SK-N-SH (cell line): ENCODE data around the gene DLG1. TPM values are rescaled to one million over a fixed set of nuclear protein-coding genes. Genes with fewer than 3 reads are reported as not detected.

Experiments
- CTCF ChIA-PET: fragments of 300-600, 350-600 bp; formaldehyde crosslinking; extraction: SDS; loops from one replicate; lab custom pipeline; 2021; lab: Yijun Ruan, JAX
- POLR2A ChIA-PET: fragments of 350-600 bp; sonication (Branson Sonifier 250); formaldehyde crosslinking; extraction: SDS; loops from one replicate; lab custom pipeline; 2020; ENCODE audit warnings: antibody characterized with exemption, inconsistent platforms; lab: Yijun Ruan, JAX
- DNase-seq: peaks from one replicate; pipeline ENCODE4 v3.0.0; 2012
- H2AFZ ChIP-seq: fragments of 200-600 bp; sonication (generic); 2 replicates; pipeline ENCODE4 v1.8.1; 2016; ENCODE audit warnings: antibody characterized with exemption, mild to moderate bottlenecking, low read depth
- H3F3A ChIP-seq: fragments of 200-600 bp; sonication (generic); replicated peaks from 2 replicates; pipeline ENCODE3; 2016; ENCODE audit warnings: antibody characterized with exemption, mild to moderate bottlenecking; ENCODE audit not compliant: insufficient read depth
- H3K27ac ChIP-seq, 2 experiments: fragments of 200-500 bp in 1 of 2; fragments of 200-600 bp in 1 of 2; sonication (Bioruptor generic) in 1 of 2; sonication (generic), shearing (Covaris generic) in 1 of 2; 2 replicates each; pipeline versions ENCODE4 v1.5.1 to v1.6.1; 2014 to 2016; ENCODE audit warnings: low read depth in 2 of 2, inconsistent platforms in 1 of 2, low read length in 1 of 2, mild to moderate bottlenecking in 1 of 2, mixed read lengths in 1 of 2
- H3K27me3 ChIP-seq: fragments of 200-600 bp; sonication (generic), shearing (Covaris generic); 2 replicates; pipeline ENCODE4 v1.6.1; 2016; ENCODE audit warnings: mixed run types; ENCODE audit not compliant: insufficient read depth
- H3K36me3 ChIP-seq, 2 experiments: fragments of 200-500 bp in 1 of 2; fragments of 200-600 bp in 1 of 2; sonication (Bioruptor generic) in 1 of 2; sonication (generic) in 1 of 2; replicated peaks in 1 of 2; 2 replicates each; pipeline versions ENCODE3 to v1.5.1; 2014 to 2016; ENCODE audit warnings: low read length in 1 of 2, mild to moderate bottlenecking in 1 of 2; ENCODE audit not compliant: insufficient read depth in 2 of 2, control insufficient read depth in 1 of 2
- H3K4me1 ChIP-seq, 2 experiments: fragments of 200-500 bp in 1 of 2; fragments of 200-600 bp in 1 of 2; sonication (Bioruptor generic) in 1 of 2; sonication (generic), shearing (Covaris generic) in 1 of 2; 2 replicates each; pipeline versions ENCODE4 v1.5.1 to v1.6.1; 2014 to 2016; ENCODE audit warnings: low read depth in 1 of 2, low read length in 1 of 2, mixed run types in 1 of 2; ENCODE audit not compliant: insufficient read depth in 2 of 2, control insufficient read depth in 1 of 2
- H3K4me2 ChIP-seq: fragments of 200-600 bp; sonication (generic), shearing (Covaris generic); 2 replicates; pipeline ENCODE4 v1.6.1; 2017; ENCODE audit warnings: mixed run types
- H3K4me3 ChIP-seq, 2 experiments: fragments of 200-500 bp in 1 of 2; fragments of 200-600 bp in 1 of 2; sonication (Bioruptor generic) in 1 of 2; sonication (generic), shearing (Covaris generic) in 1 of 2; 2 replicates each; pipeline versions ENCODE4 v1.5.1 to v1.8.1; 2014 to 2016; ENCODE audit warnings: low read depth in 2 of 2, inconsistent platforms in 1 of 2, low read length in 1 of 2, mild to moderate bottlenecking in 1 of 2, mixed read lengths in 1 of 2, moderate library complexity in 1 of 2
- H3K79me2 ChIP-seq: fragments of 200-600 bp; sonication (generic); 2 replicates; pipeline ENCODE4 v1.8.1; 2017; ENCODE audit warnings: mild to moderate bottlenecking; ENCODE audit not compliant: insufficient read depth
- H3K9ac ChIP-seq: fragments of 200-600 bp; sonication (generic); 2 replicates; pipeline ENCODE4 v1.6.1; 2017; ENCODE audit warnings: mixed run types
- H3K9me2 ChIP-seq: fragments of 200-600 bp; sonication (generic); 2 replicates; pipeline ENCODE4 v1.6.1; 2017; ENCODE audit warnings: mixed run types
- H3K9me3 ChIP-seq: fragments of 200-600 bp; sonication (generic); 2 replicates; pipeline ENCODE4 v1.6.1; 2017; ENCODE audit warnings: mixed run types, mild to moderate bottlenecking, moderate library complexity
- H4K20me1 ChIP-seq: fragments of 200-600 bp; sonication (generic); 2 replicates; pipeline ENCODE4 v1.6.1; 2017; ENCODE audit warnings: mild to moderate bottlenecking, mixed run types; ENCODE audit not compliant: insufficient read depth
- CHD2 ChIP-seq: fragments of 150-350 bp; IDR thresholded peaks from 2 replicates; pipeline ENCODE4 v1.6.1; 2018; ENCODE audit warnings: low read length; ENCODE audit not compliant: partially characterized antibody
- EZH2phosphoT487 ChIP-seq: fragments of 200-600 bp; sonication (generic); IDR thresholded peaks from 2 replicates; pipeline ENCODE4 v1.6.1; 2017; ENCODE audit warnings: low read depth, mixed run types, mild to moderate bottlenecking, antibody characterized with exemption, moderate library complexity, borderline replicate concordance
- FOSL2 ChIP-seq: IDR thresholded peaks from 2 replicates; pipeline ENCODE4 v1.4.0; 2012; ENCODE audit warnings: low read depth, mild to moderate bottlenecking, moderate library complexity, borderline replicate concordance
- POLR2AphosphoS5 ChIP-seq: IDR thresholded peaks from 2 replicates; pipeline ENCODE4 v1.6.1; 2012; ENCODE audit warnings: low read depth, low read length
- RAD21 ChIP-seq: IDR thresholded peaks from 2 replicates; pipeline ENCODE4 v1.6.1; 2012; ENCODE audit warnings: mild to moderate bottlenecking, low read length
- SIN3A ChIP-seq: IDR thresholded peaks from 2 replicates; pipeline ENCODE4 v1.6.1; 2012; ENCODE audit warnings: low read depth, mild to moderate bottlenecking, low read length, moderate library complexity, borderline replicate concordance
- TCF12 ChIP-seq: IDR thresholded peaks from 2 replicates; pipeline ENCODE4 v1.4.0; 2012
- WGBS: methylation state at CpG from one replicate; pipeline ENCODE4 v1.1.6; 2017; ENCODE audit warnings: low lambda C conversion rate; 5-methylcytosine and 5-hydroxymethylcytosine counted together
- polyA plus RNA-seq, 3 experiments: library from polyadenylated mRNA; depleted of rRNA; stranded (reverse); fragments of >200 nt; gene quantifications; 2 replicates each; pipeline ENCODE4 v1.2.3, GENCODE V29; 2012
- TF ChIP-seq, protein P1 (sequence below): IDR thresholded peaks from 2 replicates; pipeline ENCODE4; 2012
- TF ChIP-seq, protein P2 (sequence below): fragments of 150-350 bp; IDR thresholded peaks from 2 replicates; pipeline ENCODE4 v1.6.1; 2017; ENCODE audit warnings: antibody characterized with exemption, low read length, low read depth, borderline replicate concordance

The DLG1 gene
- polyA plus RNA-seq, 1 of the 3 experiments (the other 2 are of a cell fraction) = 16.5 TPM

DNA sequence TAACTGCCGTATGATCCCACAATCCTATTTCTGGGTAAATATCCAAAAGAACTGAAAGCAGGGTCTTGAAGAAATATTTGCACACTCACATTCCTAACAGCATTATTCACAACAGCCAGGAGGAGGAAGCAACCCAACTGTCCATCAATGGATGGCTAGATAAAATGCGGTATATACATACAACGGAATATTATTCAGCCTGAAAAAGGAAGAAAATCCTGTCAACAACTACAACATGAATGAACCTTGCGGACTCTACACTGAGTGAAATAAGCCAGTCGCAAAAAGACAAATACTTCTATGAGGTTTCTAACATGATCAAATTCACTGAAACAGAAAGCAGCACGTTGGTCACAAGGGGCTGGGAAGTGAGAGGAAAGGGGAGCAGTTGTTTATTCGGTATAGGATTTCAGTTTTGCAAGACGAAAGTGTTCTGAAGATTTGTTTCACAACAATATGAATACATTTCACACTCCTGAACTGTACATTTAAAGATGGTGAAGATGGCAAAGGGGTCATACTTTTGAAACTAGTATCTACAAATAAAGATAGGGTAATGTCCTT is 6.2 kb downstream of the DLG1 start:
- Histone ChIP-seq H3K27ac (no peak overlapping the region), H3K36me3 (peaks cover 62 to 66% of the 10 kb centered on the region in 2 experiments), H2AFZ (no peak overlapping the region), H3K9me2 (no peaks in the 10 kb centered on the region), H3K4me2 (no peak overlapping the region), H3K79me2 (peaks cover 96% of the 10 kb centered on the region), H3K4me3 (no peak overlapping the region), H3K9ac (no peak overlapping the region), H3K4me1 (peaks cover 4 to 7% of the 10 kb centered on the region in 2 experiments; a peak in 3 of 4 replicates), H4K20me1 (peaks cover 16% of the 10 kb centered on the region; the same call in 1 of the 2 replicates), H3K27me3 (no peaks in the 10 kb centered on the region), H3F3A (peaks cover 6% of the 10 kb centered on the region), H3K9me3 (no peaks in the 10 kb centered on the region; the same call in 1 of the 2 replicates)
- POLR2A ChIA-PET = no interaction called here
- CTCF ChIA-PET = interaction anchor here (1.5 to 6.3 kb wide), 2 partner anchors 35 to 161 kb away, joined by 4 to 28 read pairs; no protein-coding TSS in a partner anchor
- TF ChIP-seq EZH2phosphoT487 = no peak
- TF ChIP-seq SIN3A = no peak
- no peak for TF ChIP-seq POLR2AphosphoS5
- no peak for TF ChIP-seq TCF12
- TF ChIP-seq, protein P1, sequence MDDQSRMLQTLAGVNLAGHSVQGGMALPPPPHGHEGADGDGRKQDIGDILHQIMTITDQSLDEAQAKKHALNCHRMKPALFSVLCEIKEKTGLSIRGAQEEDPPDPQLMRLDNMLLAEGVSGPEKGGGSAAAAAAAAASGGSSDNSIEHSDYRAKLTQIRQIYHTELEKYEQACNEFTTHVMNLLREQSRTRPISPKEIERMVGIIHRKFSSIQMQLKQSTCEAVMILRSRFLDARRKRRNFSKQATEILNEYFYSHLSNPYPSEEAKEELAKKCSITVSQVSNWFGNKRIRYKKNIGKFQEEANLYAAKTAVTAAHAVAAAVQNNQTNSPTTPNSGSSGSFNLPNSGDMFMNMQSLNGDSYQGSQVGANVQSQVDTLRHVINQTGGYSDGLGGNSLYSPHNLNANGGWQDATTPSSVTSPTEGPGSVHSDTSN = no peak
- TF ChIP-seq, protein P2, sequence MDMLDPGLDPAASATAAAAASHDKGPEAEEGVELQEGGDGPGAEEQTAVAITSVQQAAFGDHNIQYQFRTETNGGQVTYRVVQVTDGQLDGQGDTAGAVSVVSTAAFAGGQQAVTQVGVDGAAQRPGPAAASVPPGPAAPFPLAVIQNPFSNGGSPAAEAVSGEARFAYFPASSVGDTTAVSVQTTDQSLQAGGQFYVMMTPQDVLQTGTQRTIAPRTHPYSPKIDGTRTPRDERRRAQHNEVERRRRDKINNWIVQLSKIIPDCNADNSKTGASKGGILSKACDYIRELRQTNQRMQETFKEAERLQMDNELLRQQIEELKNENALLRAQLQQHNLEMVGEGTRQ = no peak
- TF ChIP-seq RAD21 = no peak
- no peak for DNase-seq
- 94% methylated on average over 8 of the region's 8 CpGs for WGBS

DNA sequence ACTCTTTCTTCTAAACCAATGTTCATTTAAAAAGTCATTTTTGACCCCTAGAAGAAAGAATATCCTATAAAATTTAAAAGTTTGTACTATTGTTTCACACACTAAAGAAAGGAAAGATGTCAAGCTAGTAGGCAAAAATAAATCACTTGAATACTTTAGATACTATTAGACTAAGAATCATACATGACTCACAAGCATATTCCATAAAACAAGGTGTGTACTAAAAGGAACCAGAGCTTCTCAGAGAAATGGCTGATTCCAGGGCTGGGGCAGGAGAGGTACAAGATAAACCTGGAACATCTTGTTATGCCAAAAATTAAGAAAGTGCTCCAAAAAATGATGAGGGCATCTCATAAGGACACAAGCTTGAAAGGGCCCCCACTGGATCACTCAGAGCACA is 8.7 kb downstream of the DLG1 start:
- CTCF ChIA-PET = interaction anchor here (1.8 to 2.4 kb wide), 2 partner anchors 33 to 164 kb away, joined by 5 to 9 read pairs; no protein-coding TSS in a partner anchor
- no peak for TF ChIP-seq CHD2
- TF ChIP-seq FOSL2 = peak; percentile 54
- TF ChIP-seq, all 33 proteins: peak for 1
- no peak for DNase-seq
- H4K20me1 ChIP-seq = peaks cover 4% of the 10 kb centered on the region; the same call in 1 of the 2 replicates
- no peak overlapping the region for H2AFZ ChIP-seq
- H3K4me2 ChIP-seq = 0 out of 2 replicates have a peak overlapping the region, but pooled peaks have one; percentile 0
- H3K9me2 ChIP-seq = no peaks in the 10 kb centered on the region
- peaks cover 97% of the 10 kb centered on the region for H3K79me2 ChIP-seq
- H3K9ac ChIP-seq = no peak overlapping the region
- H3K36me3 ChIP-seq = peaks cover 61 to 70% of the 10 kb centered on the region in 2 experiments
- H3K4me3 ChIP-seq = no peak overlapping the region
- POLR2A ChIA-PET = no interaction called here
- H3K4me1 ChIP-seq = peaks cover 0 to 7% of the 10 kb centered on the region in 2 experiments; a peak in 3 of 4 replicates
- peak overlapping the region in 1 of 2 experiments; percentile 13; a peak in 1 of 4 replicates for H3K27ac ChIP-seq
- no peaks in the 10 kb centered on the region; the same call in 1 of the 2 replicates for H3K9me3 ChIP-seq
- no peaks in the 10 kb centered on the region for H3K27me3 ChIP-seq
- peaks cover 6% of the 10 kb centered on the region for H3F3A ChIP-seq
